ENCODE measurements around the gene NBEA.

- TF ChIP-seq, protein P1, sequence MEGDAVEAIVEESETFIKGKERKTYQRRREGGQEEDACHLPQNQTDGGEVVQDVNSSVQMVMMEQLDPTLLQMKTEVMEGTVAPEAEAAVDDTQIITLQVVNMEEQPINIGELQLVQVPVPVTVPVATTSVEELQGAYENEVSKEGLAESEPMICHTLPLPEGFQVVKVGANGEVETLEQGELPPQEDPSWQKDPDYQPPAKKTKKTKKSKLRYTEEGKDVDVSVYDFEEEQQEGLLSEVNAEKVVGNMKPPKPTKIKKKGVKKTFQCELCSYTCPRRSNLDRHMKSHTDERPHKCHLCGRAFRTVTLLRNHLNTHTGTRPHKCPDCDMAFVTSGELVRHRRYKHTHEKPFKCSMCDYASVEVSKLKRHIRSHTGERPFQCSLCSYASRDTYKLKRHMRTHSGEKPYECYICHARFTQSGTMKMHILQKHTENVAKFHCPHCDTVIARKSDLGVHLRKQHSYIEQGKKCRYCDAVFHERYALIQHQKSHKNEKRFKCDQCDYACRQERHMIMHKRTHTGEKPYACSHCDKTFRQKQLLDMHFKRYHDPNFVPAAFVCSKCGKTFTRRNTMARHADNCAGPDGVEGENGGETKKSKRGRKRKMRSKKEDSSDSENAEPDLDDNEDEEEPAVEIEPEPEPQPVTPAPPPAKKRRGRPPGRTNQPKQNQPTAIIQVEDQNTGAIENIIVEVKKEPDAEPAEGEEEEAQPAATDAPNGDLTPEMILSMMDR (IDR thresholded peaks at IDR 0.05): no peak
- TF ChIP-seq POLR2A (IDR thresholded peaks at IDR 0.05): no peak
Measured at GRCh38 chr13:35389535-35389934, 447.5 kb downstream of the NBEA start.

Measured in heart left ventricle (tissue), 13 donors.